Effector memory CD4-positive, alpha-beta T cell (primary cell): Measurements from ENCODE around the gene RBM4B.

ENCODE experiments used
- DNase-seq, 3 donors: peaks; one replicate each; pipeline ENCODE4 v3.0.0-alpha.2; 2020
- H3K27ac ChIP-seq: 2 replicates; pipeline ENCODE4 v1.7.0; 2013; ENCODE audit warnings: mild to moderate bottlenecking, low read length, moderate library complexity; ENCODE audit not compliant: insufficient read depth, poor library complexity, severe bottlenecking
- H3K27me3 ChIP-seq: replicated peaks from 2 replicates; pipeline ENCODE4 v1.7.0; 2013; ENCODE audit warnings: mild to moderate bottlenecking, low read length; ENCODE audit not compliant: insufficient read depth, control insufficient read depth, poor library complexity, severe bottlenecking
- H3K36me3 ChIP-seq: 2 replicates; pipeline ENCODE4 v1.7.0; 2013; ENCODE audit warnings: mild to moderate bottlenecking, low read length, moderate library complexity; ENCODE audit not compliant: control insufficient read depth, insufficient read depth
- H3K4me1 ChIP-seq: 2 replicates; pipeline ENCODE4 v1.7.0; 2013; ENCODE audit warnings: low read length, mild to moderate bottlenecking; ENCODE audit not compliant: control insufficient read depth, insufficient read depth, poor library complexity, severe bottlenecking
- H3K4me3 ChIP-seq: 2 replicates; pipeline ENCODE4 v1.7.0; 2013; ENCODE audit warnings: low read length, low read depth, mild to moderate bottlenecking; ENCODE audit not compliant: insufficient read depth, poor library complexity, severe bottlenecking
- H3K9me3 ChIP-seq: 2 replicates; pipeline ENCODE4 v1.7.0; 2013; ENCODE audit warnings: mild to moderate bottlenecking, low read length, moderate library complexity; ENCODE audit not compliant: control insufficient read depth

RBM4B gene

GRCh38 chr11:66674964-66675602 lies 2.6 kb downstream of the RBM4B start:
- Histone ChIP-seq H3K36me3 (peaks cover 4% of the 10 kb centered on the region), H3K9me3 (no peaks in the 10 kb centered on the region), H3K27me3 (no peaks in the 10 kb centered on the region), H3K27ac (no peak overlapping the region), H3K4me3 (no peak overlapping the region), H3K4me1 (peaks cover 8% of the 10 kb centered on the region)
- no peak for DNase-seq

- H3K4me1 ChIP-seq = no peaks in the 10 kb centered on the region
- H3K27me3 ChIP-seq = no peaks in the 10 kb centered on the region
- H3K9me3 ChIP-seq = no peaks in the 10 kb centered on the region
- peaks cover 29% of the 10 kb centered on the region for H3K36me3 ChIP-seq
- DNase-seq = no peak
- no peak overlapping the region for H3K27ac ChIP-seq
- no peak overlapping the region for H3K4me3 ChIP-seq
Observed at GRCh38 chr11:66670816-66671215, 6.9 kb downstream of the RBM4B start.

- Histone ChIP-seq H3K4me3 (no peak overlapping the region), H3K4me1 (no peaks in the 10 kb centered on the region), H3K27ac (no peak overlapping the region), H3K9me3 (no peaks in the 10 kb centered on the region), H3K27me3 (no peaks in the 10 kb centered on the region), H3K36me3 (peaks cover 53% of the 10 kb centered on the region)
- DNase-seq = no peak
Observed at GRCh38 chr11:66665369-66665768, 12.3 kb downstream of the RBM4B start.

GRCh38 chr11:66663741-66664296 lies 13.9 kb downstream of the RBM4B start:
- Histone ChIP-seq H3K4me3 (no peak overlapping the region), H3K27me3 (no peaks in the 10 kb centered on the region), H3K36me3 (peaks cover 58% of the 10 kb centered on the region), H3K9me3 (no peaks in the 10 kb centered on the region), H3K27ac (no peak overlapping the region), H3K4me1 (no peaks in the 10 kb centered on the region)
- no peak for DNase-seq

- no peaks in the 10 kb centered on the region for H3K4me1 ChIP-seq
- DNase-seq = no peak
- no peaks in the 10 kb centered on the region for H3K27me3 ChIP-seq
- H3K9me3 ChIP-seq = no peaks in the 10 kb centered on the region
- peaks cover 42% of the 10 kb centered on the region for H3K36me3 ChIP-seq
- H3K27ac ChIP-seq = no peak overlapping the region
- H3K4me3 ChIP-seq = no peak overlapping the region
Observed at GRCh38 chr11:66659763-66660162, 17.9 kb downstream of the RBM4B start.

- H3K4me1 ChIP-seq = no peaks in the 10 kb centered on the region
- no peak overlapping the region for H3K4me3 ChIP-seq
- DNase-seq = no peak
- no peak overlapping the region for H3K27ac ChIP-seq
- no peaks in the 10 kb centered on the region for H3K27me3 ChIP-seq
- no peaks in the 10 kb centered on the region for H3K9me3 ChIP-seq
- peaks cover 33% of the 10 kb centered on the region for H3K36me3 ChIP-seq
Observed at GRCh38 chr11:66653123-66653522, 24.6 kb downstream of the RBM4B start.

- no peaks in the 10 kb centered on the region for H3K4me1 ChIP-seq
- H3K27me3 ChIP-seq = no peaks in the 10 kb centered on the region
- no peaks in the 10 kb centered on the region for H3K9me3 ChIP-seq
- H3K36me3 ChIP-seq = peaks cover 37% of the 10 kb centered on the region
- no peak overlapping the region for H3K4me3 ChIP-seq
- DNase-seq = no peak
- H3K27ac ChIP-seq = no peak overlapping the region
Observed at GRCh38 chr11:66652651-66653050, 25.0 kb downstream of the RBM4B start.

GRCh38 chr11:66651016-66651415 lies 26.7 kb downstream of the RBM4B start:
- H3K36me3 ChIP-seq = peaks cover 46% of the 10 kb centered on the region
- peaks cover 5% of the 10 kb centered on the region for H3K4me1 ChIP-seq
- no peak overlapping the region for H3K27ac ChIP-seq
- H3K27me3 ChIP-seq = no peaks in the 10 kb centered on the region
- H3K4me3 ChIP-seq = no peak overlapping the region
- no peak for DNase-seq
- H3K9me3 ChIP-seq = no peaks in the 10 kb centered on the region

DNA sequence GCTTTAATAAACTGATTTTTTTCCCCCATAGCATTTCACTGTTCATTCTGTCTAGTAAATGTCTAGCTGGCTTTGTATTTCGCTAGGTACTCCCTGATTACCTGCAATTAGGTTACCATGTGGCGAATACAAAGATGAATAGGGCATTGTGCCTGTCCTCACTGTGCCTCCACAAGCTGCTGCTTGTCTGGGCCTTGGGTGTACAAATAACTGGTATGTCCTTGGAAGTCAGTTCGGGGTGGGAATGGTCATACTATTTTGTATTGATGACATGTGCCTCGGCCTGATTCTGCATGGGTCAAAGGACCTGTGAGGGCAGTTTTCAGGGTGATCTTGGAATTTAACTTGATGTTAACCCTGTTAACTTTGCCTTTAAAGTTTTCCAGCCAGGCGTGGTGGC lies 27.8 kb downstream of the RBM4B start:
- Histone ChIP-seq H3K36me3 (peaks cover 54% of the 10 kb centered on the region), H3K4me1 (peaks cover 7% of the 10 kb centered on the region), H3K4me3 (no peak overlapping the region), H3K27me3 (no peaks in the 10 kb centered on the region), H3K9me3 (no peaks in the 10 kb centered on the region), H3K27ac (no peak overlapping the region)
- no peak for DNase-seq

GRCh38 chr11:66646828-66647227 lies 30.9 kb downstream of the RBM4B start:
- H3K36me3 ChIP-seq = peaks cover 75% of the 10 kb centered on the region

More at GRCh38 chr11:66646828-66647227, 30.9 kb downstream of the RBM4B start:
- no peaks in the 10 kb centered on the region for H3K9me3 ChIP-seq
- no peak overlapping the region for H3K27ac ChIP-seq
- H3K4me3 ChIP-seq = no peak overlapping the region
- H3K4me1 ChIP-seq = peaks cover 25% of the 10 kb centered on the region
- DNase-seq = no peak
- H3K27me3 ChIP-seq = no peaks in the 10 kb centered on the region
